Mesothelial cell of epicardium (in vitro differentiated cells): ENCODE measurements around the gene PGD. TPM values are rescaled to one million over a fixed set of nuclear protein-coding genes. Genes with fewer than 3 reads are reported as not detected.

Source experiments
- DNase-seq, 2 experiments: peaks; one replicate each; pipeline ENCODE4 v3.0.0; 2021; ENCODE audit warnings: low spot score in 2 of 2; ENCODE audit not compliant: unreplicated experiment in 2 of 2
- H3K27ac Mint-ChIP-seq: 2 replicates; pipeline ENCODE4 v1.8.0; 2021; ENCODE audit warnings: mixed read lengths
- H3K27me3 Mint-ChIP-seq: 2 replicates; pipeline ENCODE4 v1.8.0; 2021; ENCODE audit warnings: low read depth, mixed read lengths
- H3K36me3 Mint-ChIP-seq: 2 replicates; pipeline ENCODE4 v1.8.0; 2021; ENCODE audit warnings: mixed read lengths
- H3K4me1 Mint-ChIP-seq: 2 replicates; pipeline ENCODE4 v1.8.0; 2021; ENCODE audit warnings: mixed read lengths
- H3K4me3 Mint-ChIP-seq: 2 replicates; pipeline ENCODE4 v1.8.0; 2021; ENCODE audit warnings: mild to moderate bottlenecking, moderate library complexity, mixed read lengths
- H3K9me3 Mint-ChIP-seq: 2 replicates; pipeline ENCODE4 v1.8.0; 2021; ENCODE audit warnings: mixed read lengths
- CTCF ChIP-seq: fragments of 200-600 bp; sonication (generic); IDR thresholded peaks from one replicate; pipeline ENCODE4 v1.5.0; 2021; ENCODE audit warnings: antibody characterized with exemption; ENCODE audit not compliant: unreplicated experiment
- total RNA-seq: library from RNA; stranded (reverse); gene quantifications from 3 replicates; pipeline ENCODE4 v1.2.1, GENCODE V29; 2021

Gene PGD
- total RNA-seq, result 167 to 169 TPM (median 168 TPM) in 3 replicates

GRCh38 chr1:10398734-10399443 is at the start of gene PGD:
Gene PGD (plus strand): TSS chr1:10399064. CDS start chr1:10399118, 54 bp downstream.
- peak; percentile 96 to 98 for DNase-seq
- H3K27ac Mint-ChIP-seq, result peak within 1 kb of the TSS; percentile 93
- TF ChIP-seq CTCF, result no peak
- H3K9me3 Mint-ChIP-seq, result peaks cover 6% of the 10 kb centered on the region
- peak within 1 kb of the TSS; percentile 92 for H3K4me3 Mint-ChIP-seq
- peaks cover 23% of the 10 kb centered on the region for H3K4me1 Mint-ChIP-seq
- peaks cover 14% of the 10 kb centered on the region for H3K36me3 Mint-ChIP-seq
- no peaks in the 10 kb centered on the region for H3K27me3 Mint-ChIP-seq

GRCh38 chr1:10353282-10353681 is 45.6 kb upstream of the PGD start:
- TF ChIP-seq CTCF, result no peak
- Mint-ChIP-seq H3K27ac (peak overlapping the region; percentile 68), H3K36me3 (peaks cover 19% of the 10 kb centered on the region), H3K4me3 (no peak overlapping the region), H3K27me3 (no peaks in the 10 kb centered on the region), H3K9me3 (no peaks in the 10 kb centered on the region), H3K4me1 (peaks cover 7% of the 10 kb centered on the region)
- no peak for DNase-seq

- H3K27ac Mint-ChIP-seq, result peak overlapping the region; percentile 68
- no peak for DNase-seq
- TF ChIP-seq CTCF, result no peak
- H3K27me3 Mint-ChIP-seq, result no peaks in the 10 kb centered on the region
- no peak overlapping the region for H3K4me3 Mint-ChIP-seq
- peaks cover 16% of the 10 kb centered on the region for H3K36me3 Mint-ChIP-seq
- H3K9me3 Mint-ChIP-seq, result no peaks in the 10 kb centered on the region
- peaks cover 7% of the 10 kb centered on the region for H3K4me1 Mint-ChIP-seq
Observed at GRCh38 chr1:10353693-10354092, 45.2 kb upstream of the PGD start.

- no peak overlapping the region for H3K27ac Mint-ChIP-seq
- no peaks in the 10 kb centered on the region for H3K9me3 Mint-ChIP-seq
- H3K36me3 Mint-ChIP-seq, result peaks cover 26% of the 10 kb centered on the region
- H3K4me1 Mint-ChIP-seq, result no peaks in the 10 kb centered on the region
- no peak for DNase-seq
- H3K4me3 Mint-ChIP-seq, result no peak overlapping the region
- H3K27me3 Mint-ChIP-seq, result no peaks in the 10 kb centered on the region
- TF ChIP-seq CTCF, result no peak
Observed at GRCh38 chr1:10360045-10360444, 38.8 kb upstream of the PGD start.

- no peaks in the 10 kb centered on the region for H3K9me3 Mint-ChIP-seq
- TF ChIP-seq CTCF, result no peak
- no peaks in the 10 kb centered on the region for H3K4me1 Mint-ChIP-seq
- no peak for DNase-seq
- H3K36me3 Mint-ChIP-seq, result peaks cover 33% of the 10 kb centered on the region
- H3K27me3 Mint-ChIP-seq, result no peaks in the 10 kb centered on the region
- no peak overlapping the region for H3K27ac Mint-ChIP-seq
- H3K4me3 Mint-ChIP-seq, result no peak overlapping the region
Observed at GRCh38 chr1:10361515-10361914, 37.3 kb upstream of the PGD start.

- no peak for DNase-seq
- TF ChIP-seq CTCF, result no peak
- H3K27me3 Mint-ChIP-seq, result no peaks in the 10 kb centered on the region
- H3K4me3 Mint-ChIP-seq, result no peak overlapping the region
- H3K4me1 Mint-ChIP-seq, result no peaks in the 10 kb centered on the region
- H3K36me3 Mint-ChIP-seq, result peaks cover 36% of the 10 kb centered on the region
- H3K27ac Mint-ChIP-seq, result no peak overlapping the region
- H3K9me3 Mint-ChIP-seq, result no peaks in the 10 kb centered on the region
Observed at GRCh38 chr1:10368194-10368593, 30.7 kb upstream of the PGD start.
